AG09319 (cell line): Measurements from ENCODE around the gene SBF2.
A peak's percentile ranks its signal among the peaks of the same experiment; 100 is the strongest.

Experiments used
- DNase-seq: peaks from one replicate; pipeline ENCODE4 v3.0.0-alpha.2; 2010; ENCODE audit warnings: low read depth; ENCODE audit errors: extremely low read depth
- CTCF ChIP-seq: IDR thresholded peaks from 2 replicates; pipeline ENCODE4 v1.5.1; 2011; ENCODE audit warnings: low read depth, mild to moderate bottlenecking, inconsistent platforms, low read length, moderate library complexity

The SBF2 gene

GRCh38 chr11:10293423-10294289, at the start of gene SBF2:
SBF2 (minus strand) TSS chr11:10294219; CDS start chr11:10294069, 150 bp downstream.
- TF ChIP-seq CTCF, result no peak
- DNase-seq, result peak; percentile 73

GRCh38 chr11:10338287-10338686, 44.3 kb upstream of the SBF2 start:
- no peak for TF ChIP-seq CTCF
- no peak for DNase-seq

GRCh38 chr11:10333490-10333889, 39.5 kb upstream of the SBF2 start:
- no peak for TF ChIP-seq CTCF
- DNase-seq, result no peak

GRCh38 chr11:10331548-10332289, 37.7 kb upstream of the SBF2 start:
- DNase-seq, result no peak
- TF ChIP-seq CTCF, result no peak

GRCh38 chr11:10329935-10330334, 35.9 kb upstream of the SBF2 start:
- TF ChIP-seq CTCF, result no peak
- DNase-seq, result peak; percentile 69

- DNase-seq, result no peak
- no peak for TF ChIP-seq CTCF
These were observed 35.3 kb upstream of the SBF2 start for GRCh38 chr11:10329356-10329755.
